LNCAP (cell line): Measurements from ENCODE around the gene SLC18A2.
A peak's percentile ranks its signal among the peaks of the same experiment; 100 is the strongest.

Experiments used
- CTCF ChIP-seq: fragments of 450-650 bp; IDR thresholded peaks from 2 replicates; pipeline ENCODE4 v1.5.1; 2017; ENCODE audit warnings: mild to moderate bottlenecking

SLC18A2 gene

GRCh38 chr10:117222976-117223692 is 17.8 kb upstream of the SLC18A2 start:
- no peak for TF ChIP-seq CTCF

- TF ChIP-seq CTCF, result no peak
These were observed 17.1 kb upstream of the SLC18A2 start for GRCh38 chr10:117223693-117224430.

- TF ChIP-seq CTCF, result no peak
These were observed 16.0 kb upstream of the SLC18A2 start for GRCh38 chr10:117224881-117225280.

- peak; percentile 66; the same call in 1 of the 2 replicates for TF ChIP-seq CTCF
These were observed 14.0 kb upstream of the SLC18A2 start for GRCh38 chr10:117226813-117227451.

GRCh38 chr10:117228210-117228609 is 12.7 kb upstream of the SLC18A2 start:
- no peak for TF ChIP-seq CTCF

GRCh38 chr10:117237401-117237991 is 3.4 kb upstream of the SLC18A2 start:
- TF ChIP-seq CTCF, result no peak

- no peak for TF ChIP-seq CTCF
These were observed 1.9 kb upstream of the SLC18A2 start for GRCh38 chr10:117239051-117239450.
